Left ventricle myocardium superior (tissue), 1 donor: Measurements from ENCODE around the gene FAF2. TPM values are rescaled to one million over a fixed set of nuclear protein-coding genes. Genes with fewer than 3 reads are reported as not detected.
"Not testable (repeated sequence)": the region's sequence is repeated elsewhere in the genome, so short reads cannot be mapped to it uniquely, and the experiment has no call there.

Experiments used
- ATAC-seq: fragments of 200-7000 bp; cut with Tn5 transposase; one replicate; pipeline ENCODE4 v1.9.1; 2020; ENCODE audit warnings: mild to moderate bottlenecking, moderate library complexity
- DNase-seq: peaks from one replicate; pipeline ENCODE4 v3.0.0-alpha.2; 2020
- intact Hi-C: fragments of 100-400 bp; cut with micrococcal nuclease; formaldehyde crosslinking; loops from one replicate; pipeline ENCODE4 v1.11.0; 2022
- total RNA-seq: library from RNA; stranded (reverse); fragmentation: NEBNext Ultra II Directional; extraction: Animal tissue kit (Norgen Biotek cat#: 25700); gene quantifications from one replicate; pipeline ENCODE4 v1.2.1, GENCODE V29; 2021
- donor health status: DM: no; HTN: yes; CAD: no; lungs with severe emphysema.

Gene FAF2
- total RNA-seq, 1 donor from 2014 or later = 16.2 TPM

DNA sequence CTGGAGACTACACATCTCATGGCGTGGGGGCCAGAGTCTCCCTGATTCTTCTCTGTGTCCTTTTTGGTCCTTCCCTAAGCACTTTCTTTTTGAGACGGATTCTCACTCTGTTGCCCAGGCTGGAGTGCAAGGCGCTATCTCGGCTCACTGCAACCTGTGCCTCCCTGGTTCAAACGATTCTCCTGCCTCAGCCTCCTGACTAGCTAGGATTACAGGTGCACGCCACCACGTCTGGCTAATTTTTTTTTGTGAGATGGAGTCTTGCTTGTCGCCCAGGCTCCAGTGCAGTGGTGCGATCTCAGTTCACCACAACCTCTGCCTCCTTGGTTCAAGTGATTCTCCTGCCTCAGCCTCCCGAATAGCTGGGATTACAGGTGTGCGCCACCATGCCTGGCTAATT is 102.8 kb downstream of the FAF2 start:
- ATAC-seq, DNase-seq, intact Hi-C loops: not testable (repeated sequence)

DNA sequence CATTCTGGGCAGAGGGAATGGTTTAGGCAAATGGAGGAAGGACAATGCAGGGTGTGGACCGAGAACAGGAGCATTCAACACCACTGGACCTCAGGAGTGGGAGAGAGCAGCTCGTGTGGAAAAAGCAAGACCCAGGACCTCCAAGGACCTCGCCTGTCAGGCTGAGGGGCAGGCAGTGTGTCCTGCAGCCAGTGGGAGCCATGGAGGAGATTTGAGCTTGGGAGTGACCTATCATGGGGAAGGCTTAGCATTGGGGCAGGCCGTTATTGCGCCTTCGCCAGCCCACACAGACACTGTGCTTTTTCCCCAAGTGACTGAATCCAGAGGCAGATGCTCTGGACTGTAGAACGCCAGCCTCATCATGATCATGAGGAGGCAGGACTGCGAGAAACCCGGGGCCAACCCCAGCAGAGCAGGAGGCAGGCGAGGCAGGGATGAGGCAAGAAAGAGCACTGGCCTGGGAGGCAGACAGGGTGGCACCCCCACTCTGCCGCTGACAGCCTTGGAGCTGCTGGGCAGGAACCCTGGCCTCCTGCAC is 104.2 kb downstream of the FAF2 start:
- no peak for DNase-seq
- no peak for ATAC-seq
- intact Hi-C loops = no loop called here

DNA sequence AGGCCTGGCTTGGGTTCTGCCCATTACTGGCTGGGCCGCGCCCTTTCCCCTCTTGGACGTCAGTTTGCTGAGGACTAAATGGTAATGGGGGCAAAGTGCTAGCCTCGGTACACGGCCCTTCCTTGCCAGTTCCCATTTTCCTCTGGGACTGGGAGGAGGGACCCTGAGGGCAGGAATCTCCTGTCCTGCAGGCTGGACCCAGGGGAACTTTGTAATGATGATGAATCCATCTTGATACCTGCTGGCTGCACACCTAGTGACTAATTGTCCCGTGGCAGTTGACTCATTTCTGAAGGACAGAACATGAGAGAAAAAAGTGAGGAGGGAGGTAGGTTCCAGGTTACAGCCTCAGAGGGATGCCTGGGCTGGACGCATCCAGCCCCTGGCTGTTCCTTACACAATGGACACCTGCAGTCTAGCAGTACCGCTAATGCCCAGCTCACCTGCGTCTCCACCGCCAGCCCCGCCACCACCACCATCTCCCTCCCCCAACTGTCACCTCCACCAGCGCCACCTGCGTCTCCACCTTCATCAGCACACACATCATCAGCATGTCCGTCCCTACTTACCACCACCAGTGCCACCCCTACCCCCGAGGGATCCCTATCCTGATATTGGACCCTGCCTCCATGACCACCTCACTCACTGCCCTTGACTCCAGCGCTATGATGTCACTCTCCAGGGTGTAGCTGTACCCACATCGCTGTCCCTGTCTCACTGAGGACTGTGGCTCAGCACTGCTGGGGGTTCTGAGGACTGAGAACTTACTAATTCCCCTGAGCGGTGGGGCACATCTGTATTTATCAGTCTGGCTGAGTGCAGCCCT is 105.3 kb downstream of the FAF2 start:
- no peak for DNase-seq
- no peak for ATAC-seq
- intact Hi-C loops = no loop called here

DNA sequence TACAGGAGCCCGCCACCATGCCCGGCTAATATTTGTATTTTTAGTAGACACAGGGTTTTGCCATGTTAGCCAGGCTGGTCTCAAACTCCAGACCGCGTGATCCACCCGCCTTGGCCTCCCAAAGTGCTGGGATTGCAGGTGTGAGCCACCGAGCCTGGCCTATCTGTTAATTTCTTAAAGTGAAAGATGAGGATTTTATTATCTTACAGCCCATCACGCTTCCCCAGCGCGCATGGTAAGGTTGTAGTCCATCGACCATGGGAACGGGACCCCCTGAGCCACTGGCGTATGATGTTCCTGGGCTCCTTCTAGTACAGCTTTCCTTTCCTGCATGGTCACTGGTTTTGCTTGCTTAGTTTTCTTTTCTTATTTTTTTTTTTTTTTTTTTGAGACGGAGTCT is 109.7 kb downstream of the FAF2 start:
- intact Hi-C loops = no loop called here
- DNase-seq (no peak), ATAC-seq (no peak)

Other genes with a start within 250 kb of the FAF2 start
- gene SIMC1, start 210.0 kb upstream of the FAF2 start, total RNA-seq = 6.1 TPM
- gene KIAA1191, start 86.6 kb upstream of the FAF2 start, total RNA-seq = 82.2 TPM
- 4.4 TPM for gene ARL10, start 82.9 kb upstream of the FAF2 start, total RNA-seq
- 19.0 TPM for gene NOP16, start 59.8 kb upstream of the FAF2 start, total RNA-seq
- 222 TPM for gene HIGD2A, start 59.6 kb upstream of the FAF2 start, total RNA-seq
- gene CLTB, start 31.8 kb upstream of the FAF2 start, total RNA-seq = 223 TPM
- gene RNF44, start 89.0 kb downstream of the FAF2 start, total RNA-seq = 32.4 TPM
- 0.20 TPM for gene CDHR2, start 101.0 kb downstream of the FAF2 start, total RNA-seq
- 0.50 TPM for gene GPRIN1, start 161.8 kb downstream of the FAF2 start, total RNA-seq
- gene SNCB, start 182.1 kb downstream of the FAF2 start, total RNA-seq = not detected
- not detected for gene EIF4E1B, start 182.3 kb downstream of the FAF2 start, total RNA-seq
- gene TSPAN17, start 199.1 kb downstream of the FAF2 start, total RNA-seq = 31.7 TPM